Keratinocyte (primary cell): ENCODE results near the gene CMC1. TPM values are rescaled to one million over a fixed set of nuclear protein-coding genes. Genes with fewer than 3 reads are reported as not detected.

ENCODE experiments used
- DNase-seq: peaks from one replicate; pipeline ENCODE4 v3.0.0-alpha.2; 2011; ENCODE audit warnings: low read depth, missing footprints, low spot score
- FAIRE-seq: peaks from 2 replicates; lab custom pipeline; 2011; peaks lifted over from hg19 to GRCh38; lab: Jason Lieb, UNC
- H2AFZ ChIP-seq: 2 replicates; pipeline ENCODE4 v1.6.0; 2012; ENCODE audit warnings: low read length, control low read depth, inconsistent platforms; ENCODE audit not compliant: control insufficient read depth
- H3K27ac ChIP-seq: 2 replicates; pipeline ENCODE4 v1.5.1; 2011; ENCODE audit warnings: low read length; ENCODE audit not compliant: control insufficient read depth, insufficient read depth
- H3K27me3 ChIP-seq: 3 replicates; pipeline ENCODE4 v1.6.0; 2011; ENCODE audit warnings: low read length; ENCODE audit not compliant: control insufficient read depth, insufficient read depth; ENCODE audit errors: extremely low read depth
- H3K36me3 ChIP-seq, 2 experiments: 2 replicates in 1 of 2; 3 replicates in 1 of 2; pipeline ENCODE4 v1.5.1; 2011; ENCODE audit warnings: low read length in 2 of 2, mild to moderate bottlenecking in 1 of 2; ENCODE audit not compliant: control insufficient read depth in 2 of 2, insufficient read depth in 2 of 2; ENCODE audit errors: extremely low read depth in 1 of 2
- H3K4me1 ChIP-seq: 3 replicates; pipeline ENCODE4 v1.5.1; 2011; ENCODE audit warnings: low read length; ENCODE audit not compliant: control insufficient read depth, insufficient read depth; ENCODE audit errors: extremely low read depth
- H3K4me2 ChIP-seq: 3 replicates; pipeline ENCODE4 v1.6.0; 2011; ENCODE audit warnings: low read depth, low read length; ENCODE audit not compliant: control insufficient read depth, insufficient read depth; ENCODE audit errors: extremely low read depth
- H3K4me3 ChIP-seq, 3 experiments: fragments of 200-600 bp in 1 of 3; sonication (generic) in 1 of 3; 2 replicates in 2 of 3; 3 replicates in 1 of 3; pipeline ENCODE4 v1.5.1; 2011 to 2016; ENCODE audit warnings: low read length in 3 of 3, mild to moderate bottlenecking in 3 of 3, control low read depth in 2 of 3, inconsistent platforms in 1 of 3, low read depth in 1 of 3, mixed read lengths in 1 of 3, mixed run types in 1 of 3, moderate library complexity in 1 of 3; ENCODE audit not compliant: control insufficient read depth in 2 of 3, insufficient read depth in 2 of 3; ENCODE audit errors: extremely low read depth in 1 of 3
- H3K79me2 ChIP-seq: 2 replicates; pipeline ENCODE4 v1.6.0; 2012; ENCODE audit warnings: low read length; ENCODE audit not compliant: control insufficient read depth, insufficient read depth
- H3K9ac ChIP-seq: 3 replicates; pipeline ENCODE4 v1.6.0; 2011; ENCODE audit warnings: low read length; ENCODE audit not compliant: control insufficient read depth, insufficient read depth; ENCODE audit errors: extremely low read depth
- H3K9me1 ChIP-seq: 3 replicates; pipeline ENCODE4 v1.6.0; 2011; ENCODE audit warnings: low read length; ENCODE audit not compliant: control insufficient read depth, insufficient read depth; ENCODE audit errors: extremely low read depth
- H3K9me3 ChIP-seq: 2 replicates; pipeline ENCODE4 v1.5.1; 2012; ENCODE audit warnings: low read depth, low read length; ENCODE audit not compliant: control insufficient read depth
- H4K20me1 ChIP-seq: 3 replicates; pipeline ENCODE4 v1.6.0; 2011; ENCODE audit warnings: low read length; ENCODE audit not compliant: control insufficient read depth, insufficient read depth; ENCODE audit errors: extremely low read depth
- CTCF ChIP-seq, 3 experiments: IDR thresholded peaks in 1 of 3; conservative IDR thresholded peaks in 1 of 3; optimal IDR thresholded peaks in 1 of 3; 2 replicates in 2 of 3; 3 replicates in 1 of 3; pipeline versions ENCODE3 to v1.5.1; 2011; ENCODE audit warnings: low read length in 3 of 3, mild to moderate bottlenecking in 3 of 3, moderate library complexity in 2 of 3, control low read depth in 1 of 3, inconsistent platforms in 1 of 3; ENCODE audit not compliant: insufficient read depth in 2 of 3; ENCODE audit errors: extremely low read depth in 1 of 3
- EZH2 ChIP-seq: IDR thresholded peaks from one replicate; pipeline ENCODE4 v1.6.1; 2012; ENCODE audit warnings: inconsistent platforms, mild to moderate bottlenecking, low read length, moderate library complexity
- dilution Hi-C: fragments of 300-500 bp; cut with MboI; formaldehyde crosslinking; loops from one replicate; pipeline ENCODE4 v1.7.0; 2020; ENCODE audit warnings: low sequenced_read_pairs; ENCODE audit not compliant: extremely low pct_ligation_motif_present
- polyA plus RNA-seq, 5 experiments: library from polyadenylated mRNA; depleted of rRNA in 3 of 5; stranded (reverse) in 3 of 5; stranded (forward) in 1 of 5; unstranded in 1 of 5; fragments of >200 nt; gene quantifications; 1 replicate in 1 of 5; 2 replicates in 3 of 5; 3 replicates in 1 of 5; pipeline versions ENCODE4 v1.2.1 to v1.2.3, GENCODE V29; 2011 to 2012; ENCODE audit warnings: missing spikeins in 2 of 5, low read depth in 1 of 5, low replicate concordance in 1 of 5

Gene CMC1
- polyA plus RNA-seq, 1 donor (not counting 4 experiments of a cell fraction or from before 2014, with no cell fraction given), result 23.9 TPM

GRCh38 chr3:28291577-28291976, 50.2 kb downstream of the CMC1 start:
- H3K9me3 ChIP-seq, result no peaks in the 10 kb centered on the region
- H4K20me1 ChIP-seq, result no peaks in the 10 kb centered on the region
- no peak overlapping the region for H3K4me3 ChIP-seq
- DNase-seq (no peak), FAIRE-seq (no peak)
- dilution Hi-C loops, result no loop called here
- no peak overlapping the region for H3K27ac ChIP-seq
- TF ChIP-seq EZH2 (no peak), CTCF (optimal IDR thresholded peaks at IDR 0.05 in 1 of 3, IDR thresholded peaks at IDR 0.05 in 1 of 3, conservative IDR thresholded peaks at IDR 0.05 in 1 of 3; ENCODE audit: extremely low read depth in 1 of 3, insufficient read depth in 2 of 3, low read length in 3 of 3) (no peak)
- H3K79me2 ChIP-seq, result no peaks in the 10 kb centered on the region
- H3K4me2 ChIP-seq, result no peak overlapping the region
- no peak overlapping the region for H3K9ac ChIP-seq
- H3K36me3 ChIP-seq, result no peaks in the 10 kb centered on the region
- no peak overlapping the region for H2AFZ ChIP-seq
- no peaks in the 10 kb centered on the region for H3K27me3 ChIP-seq
- no peaks in the 10 kb centered on the region for H3K4me1 ChIP-seq
- H3K9me1 ChIP-seq, result no peaks in the 10 kb centered on the region

GRCh38 chr3:28292622-28293021, 51.2 kb downstream of the CMC1 start:
- Histone ChIP-seq H2AFZ (no peak overlapping the region), H3K4me1 (no peaks in the 10 kb centered on the region), H3K36me3 (no peaks in the 10 kb centered on the region), H3K9me3 (no peaks in the 10 kb centered on the region), H3K27ac (no peak overlapping the region), H4K20me1 (no peaks in the 10 kb centered on the region), H3K79me2 (no peaks in the 10 kb centered on the region), H3K9me1 (no peaks in the 10 kb centered on the region), H3K4me3 (no peak overlapping the region), H3K27me3 (no peaks in the 10 kb centered on the region), H3K9ac (no peak overlapping the region), H3K4me2 (no peak overlapping the region)
- dilution Hi-C loops, result no loop called here
- TF ChIP-seq CTCF (optimal IDR thresholded peaks at IDR 0.05 in 1 of 3, IDR thresholded peaks at IDR 0.05 in 1 of 3, conservative IDR thresholded peaks at IDR 0.05 in 1 of 3; ENCODE audit: extremely low read depth in 1 of 3, insufficient read depth in 2 of 3, low read length in 3 of 3) (no peak), EZH2 (no peak)
- FAIRE-seq, result no peak
- DNase-seq, result no peak
